CD4-positive, alpha-beta T cell treated with Interleukin-10 for 1 hour (primary cell): ENCODE results near the gene DNAH17.

ENCODE experiments used
- DNase-seq: peaks from one replicate; pipeline ENCODE4 v3.0.0-alpha.2; 2020

The DNAH17 gene

DNA sequence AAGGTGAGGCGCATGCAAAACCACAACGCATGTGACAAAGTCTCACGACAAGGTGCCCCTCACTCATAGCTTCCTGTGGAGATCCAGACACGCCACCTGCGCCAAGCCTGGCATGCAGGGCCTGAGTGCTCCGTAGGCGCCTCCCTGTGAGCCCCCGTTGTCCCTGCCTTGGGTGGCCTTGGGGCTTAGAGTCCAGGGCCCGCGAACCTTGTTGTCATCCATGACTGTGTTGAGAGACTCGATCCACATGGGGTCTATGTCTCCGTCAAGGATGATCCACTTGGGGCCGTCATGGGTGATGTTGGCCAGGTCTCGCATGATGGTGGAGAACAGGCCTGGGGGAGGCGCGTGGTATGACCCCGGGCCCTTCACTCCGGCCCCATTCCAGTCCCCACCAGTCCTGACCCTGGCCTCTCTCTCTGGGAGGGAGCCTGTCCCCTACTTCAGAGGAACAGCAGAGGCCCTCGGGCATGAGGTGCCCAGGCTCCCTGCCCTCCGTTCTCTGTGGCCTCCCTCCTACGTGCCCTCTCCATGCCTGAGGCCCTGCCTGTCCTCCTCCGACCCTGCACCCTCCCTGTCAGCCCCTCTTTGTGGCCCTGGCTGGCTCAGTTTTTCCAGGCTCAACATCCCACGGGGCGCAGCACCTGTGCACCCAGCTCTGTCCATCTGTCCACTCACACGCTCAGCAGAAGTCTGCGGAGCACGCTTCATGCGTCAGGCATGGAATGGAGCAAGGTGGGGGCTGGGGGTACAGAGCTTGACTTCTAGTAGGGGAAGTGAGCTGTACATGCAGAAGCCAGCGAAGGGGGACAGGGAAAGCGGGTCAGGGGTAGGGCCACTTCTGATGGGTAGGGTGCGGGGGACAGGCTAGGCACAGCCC lies 85.7 kb downstream of the DNAH17 start:
- no peak for DNase-seq

DNA sequence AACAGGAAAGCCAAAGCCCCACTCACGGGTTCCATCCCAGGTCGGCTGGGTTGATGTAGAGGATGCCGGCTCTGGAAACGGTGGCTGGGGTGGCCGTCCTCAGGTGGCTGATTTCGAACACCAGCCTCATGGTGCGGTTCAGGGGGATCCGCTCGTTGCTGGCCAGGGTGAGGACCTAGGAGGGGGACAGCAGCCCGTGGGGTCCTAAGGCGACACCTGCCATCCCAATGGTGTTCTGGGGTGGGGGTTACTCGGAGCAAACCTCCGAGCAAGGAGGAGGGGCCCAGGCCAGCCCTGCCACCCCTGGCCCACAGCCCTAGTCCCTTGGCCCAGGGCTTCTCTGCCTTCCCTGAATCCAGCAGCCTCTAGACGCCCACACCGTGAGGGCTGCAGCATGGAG lies 86.5 kb downstream of the DNAH17 start:
- no peak for DNase-seq

DNA sequence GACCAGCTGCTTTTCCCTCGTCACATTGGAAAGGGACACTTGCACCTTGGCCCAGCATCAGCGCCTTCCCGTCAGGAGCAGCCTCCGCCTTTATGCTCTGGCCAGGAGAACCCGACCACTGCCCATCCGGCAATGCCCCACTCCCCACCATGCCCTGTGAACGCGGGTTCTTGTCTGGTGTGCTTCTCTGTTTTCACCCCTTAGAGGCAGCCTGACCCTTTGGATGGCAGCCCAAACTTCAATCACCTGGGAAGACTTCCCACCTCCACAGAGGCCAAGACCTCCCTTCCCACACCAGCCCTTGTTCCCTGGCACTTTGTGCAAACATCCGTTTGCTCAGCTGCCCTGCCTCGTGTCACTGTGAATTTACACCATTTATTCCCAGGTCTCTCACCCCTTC lies 87.0 kb downstream of the DNAH17 start:
- DNase-seq = no peak

DNA sequence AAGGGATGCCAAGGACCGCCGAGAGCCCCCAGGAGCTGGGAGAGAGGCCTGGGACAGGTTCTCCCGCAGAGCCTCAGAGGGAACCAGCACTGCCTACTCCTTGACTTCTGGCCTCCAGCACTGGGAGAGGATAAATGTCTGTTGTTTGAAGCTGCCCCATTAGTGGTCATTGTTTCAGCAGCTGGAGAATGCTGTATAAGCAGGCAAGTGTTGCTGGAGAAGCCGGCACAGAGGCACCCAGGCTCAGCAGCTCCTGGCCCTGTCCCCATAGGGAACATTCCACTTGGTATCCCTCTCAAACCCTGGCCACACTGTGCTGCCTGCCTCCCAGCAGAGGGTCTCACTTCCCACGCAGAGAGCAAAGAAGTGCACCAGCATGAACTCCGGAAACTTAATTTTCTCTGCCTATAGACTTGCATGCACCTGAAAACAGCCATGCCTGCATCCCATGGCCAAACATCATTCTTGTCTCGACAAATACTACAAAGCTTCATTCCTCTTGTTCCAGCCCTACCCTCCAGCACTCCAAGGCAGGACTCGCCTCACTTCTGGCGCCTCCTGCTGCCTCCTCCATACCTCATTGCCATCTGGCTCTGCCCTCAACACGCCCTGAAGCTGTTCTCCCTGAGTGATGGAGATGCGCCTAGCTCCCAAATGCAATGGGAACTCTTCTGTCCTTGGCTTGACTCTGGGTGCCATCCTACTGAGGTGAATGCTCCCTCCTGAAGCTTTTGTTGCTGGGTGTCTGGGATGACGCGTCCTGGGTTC lies 88.1 kb downstream of the DNAH17 start:
- no peak for DNase-seq

DNA sequence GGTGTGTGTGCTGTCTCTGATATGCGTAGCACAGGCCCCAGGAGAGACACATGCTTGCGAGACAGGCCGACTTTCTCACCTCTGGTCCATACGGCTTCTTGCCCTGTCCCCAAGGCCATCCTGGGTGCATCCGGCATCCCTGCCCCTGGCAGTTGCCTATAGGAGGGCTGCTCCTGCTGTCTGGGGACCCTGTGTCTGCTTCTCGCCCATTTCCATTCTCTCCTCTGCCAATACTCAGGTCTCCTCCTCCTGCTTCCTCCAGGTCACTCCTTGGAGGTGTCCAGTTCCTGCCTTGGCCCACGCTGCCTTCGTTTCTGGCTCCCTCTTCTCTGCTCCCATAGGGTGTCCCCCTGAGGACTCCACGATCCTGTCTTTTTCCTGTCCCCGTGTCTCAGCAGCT lies 89.0 kb downstream of the DNAH17 start:
- DNase-seq = no peak

DNA sequence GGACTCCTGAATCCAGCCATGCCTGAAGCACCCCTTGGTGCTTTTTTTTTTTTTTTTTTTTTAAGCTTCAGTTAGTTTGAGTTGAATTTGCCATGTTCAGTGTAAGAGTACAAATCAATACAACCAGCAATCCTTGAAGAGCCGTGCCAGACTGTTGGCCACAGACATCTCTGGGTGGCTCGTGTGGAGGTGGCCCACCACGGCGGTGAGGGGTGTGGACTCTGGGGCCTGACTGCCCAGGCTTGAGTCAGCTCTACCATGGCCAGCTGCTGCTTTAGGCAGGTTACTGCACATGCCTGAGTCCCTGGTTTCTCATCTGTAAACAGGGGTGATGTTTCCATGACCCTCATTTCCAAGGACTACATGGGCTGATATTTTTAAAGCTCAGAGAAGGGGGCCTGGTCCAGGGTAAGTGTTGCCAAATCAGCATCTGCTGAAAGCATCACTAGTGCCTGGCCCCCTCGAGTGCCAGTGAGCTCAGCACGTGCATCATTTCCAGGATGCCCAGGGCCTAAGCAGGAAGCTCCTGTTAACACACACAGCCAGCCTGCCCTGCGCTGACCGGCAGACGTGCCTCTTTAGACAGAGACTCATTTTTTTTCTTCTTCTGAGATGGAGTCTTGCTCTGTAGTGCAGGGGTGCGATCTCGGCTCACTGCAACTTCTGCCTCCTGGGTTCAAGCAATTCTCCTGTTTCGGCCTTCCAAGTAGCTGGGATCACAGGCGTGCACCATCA lies 90.1 kb downstream of the DNAH17 start:
- no peak for DNase-seq

DNA sequence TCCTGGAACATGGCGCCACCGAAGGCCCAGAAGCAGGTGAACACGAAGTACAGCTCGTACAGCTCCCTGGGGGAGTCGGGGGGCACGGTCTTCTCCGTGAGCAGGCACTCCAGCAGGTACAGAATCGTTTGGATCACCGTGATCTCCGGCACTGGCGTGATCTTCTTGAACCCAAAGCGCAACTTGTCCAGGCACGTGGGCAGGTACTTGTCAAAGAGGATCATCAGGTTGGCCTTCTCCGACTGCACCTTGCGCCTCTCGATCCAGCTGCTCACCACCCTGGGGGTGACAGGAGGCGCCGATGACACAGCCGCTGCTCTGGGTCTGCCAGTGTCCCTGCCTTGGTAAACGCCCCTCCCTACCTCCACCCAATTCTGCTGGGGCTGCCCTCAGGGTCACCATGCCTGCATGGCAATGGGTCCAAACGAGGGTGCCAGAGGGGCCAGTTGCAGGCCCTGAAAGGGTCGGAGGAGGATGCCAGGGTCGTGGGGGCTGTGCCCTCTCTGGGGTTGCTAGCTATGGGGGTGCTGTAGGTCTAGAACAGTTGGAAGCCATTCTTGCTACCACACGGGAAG lies 90.9 kb downstream of the DNAH17 start:
- no peak for DNase-seq

DNA sequence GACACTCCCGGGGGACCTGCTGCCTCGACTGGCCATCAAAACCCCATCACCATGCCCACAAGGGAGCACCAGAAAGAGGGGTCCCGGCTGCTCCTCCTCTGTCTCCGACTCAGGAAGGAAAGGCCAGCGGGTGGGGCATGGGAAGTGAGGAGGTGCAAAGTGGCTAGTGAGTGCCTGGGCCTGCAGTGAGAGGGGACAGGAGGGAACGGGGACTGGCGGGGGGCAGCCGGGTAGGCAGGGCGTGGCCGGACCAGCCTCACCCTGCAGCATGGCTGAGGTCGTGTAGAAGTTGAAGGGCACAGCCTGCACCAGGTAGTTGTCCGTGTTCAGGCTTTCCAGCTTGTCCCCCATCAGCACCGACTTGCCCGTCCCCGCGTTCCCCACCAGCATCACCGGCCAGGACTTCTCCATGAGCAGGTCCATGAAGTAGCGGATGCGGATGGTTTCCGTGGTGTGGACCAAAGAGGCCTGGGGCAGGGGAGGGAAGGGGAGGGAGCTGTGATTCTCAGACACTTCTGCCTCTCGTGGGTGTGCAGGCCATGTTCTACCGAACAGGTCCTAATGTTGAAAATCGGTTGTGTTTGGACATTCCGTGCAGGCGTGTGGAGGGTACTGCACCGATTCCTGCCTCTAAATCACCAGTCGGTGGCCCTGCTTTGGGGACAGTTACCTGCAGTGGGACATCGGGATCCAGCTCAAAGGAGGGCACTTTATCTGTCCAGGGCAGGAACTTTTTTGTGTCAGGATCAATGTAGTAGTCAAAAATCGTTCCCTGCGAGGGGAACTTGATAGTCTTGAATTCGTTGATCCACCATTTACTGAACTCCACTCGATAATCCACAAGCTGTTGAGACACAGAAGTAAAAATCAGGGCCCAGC lies 91.7 kb downstream of the DNAH17 start:
- no peak for DNase-seq

DNA sequence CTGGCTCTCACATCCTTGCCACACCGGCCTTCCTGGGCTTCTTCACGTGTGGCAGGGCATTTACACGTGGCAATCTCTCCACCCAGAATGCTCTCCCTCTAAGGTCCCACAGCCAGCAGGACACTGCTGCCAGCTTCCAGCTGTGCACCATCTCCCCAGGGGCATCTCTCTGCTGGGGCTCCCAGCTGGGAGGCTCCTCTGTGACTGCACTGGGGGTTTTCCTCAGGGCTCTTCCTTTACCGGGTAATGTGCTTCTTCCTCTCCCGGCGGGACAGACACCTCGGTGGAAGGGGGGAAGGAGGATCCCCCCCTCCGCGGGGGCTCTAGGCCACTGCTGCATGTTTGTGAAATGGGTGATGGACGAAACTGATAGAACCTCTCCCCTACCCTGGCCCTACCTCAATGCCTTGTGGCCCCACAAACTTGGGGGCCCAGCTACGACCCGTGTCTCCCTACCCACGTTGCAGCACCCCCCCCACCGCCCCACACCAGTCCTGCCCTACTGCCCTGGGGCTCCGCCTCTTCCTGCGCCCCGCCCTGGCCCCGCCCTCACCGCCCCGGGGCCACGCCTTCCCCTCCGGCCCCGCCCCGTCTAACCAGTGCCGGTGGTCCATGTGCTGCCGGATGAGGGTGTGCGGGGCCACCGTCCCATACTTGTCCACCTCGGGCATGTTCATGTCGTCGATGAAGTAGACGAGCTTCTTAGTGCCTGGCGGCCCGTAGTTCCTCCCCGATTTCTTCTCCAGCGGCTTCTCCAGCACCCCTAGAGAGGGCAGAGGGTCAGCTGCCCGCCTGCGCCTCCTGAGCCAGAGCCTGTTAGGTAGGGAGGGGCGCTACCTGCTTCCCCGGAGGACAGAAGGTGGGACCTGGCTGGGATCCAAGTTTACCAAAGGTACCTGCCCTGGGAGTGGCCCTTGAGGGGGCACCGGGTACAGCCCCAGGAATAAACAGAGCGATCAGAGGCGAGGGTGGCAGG lies 92.6 kb downstream of the DNAH17 start:
- peak; percentile 69 for DNase-seq

DNA sequence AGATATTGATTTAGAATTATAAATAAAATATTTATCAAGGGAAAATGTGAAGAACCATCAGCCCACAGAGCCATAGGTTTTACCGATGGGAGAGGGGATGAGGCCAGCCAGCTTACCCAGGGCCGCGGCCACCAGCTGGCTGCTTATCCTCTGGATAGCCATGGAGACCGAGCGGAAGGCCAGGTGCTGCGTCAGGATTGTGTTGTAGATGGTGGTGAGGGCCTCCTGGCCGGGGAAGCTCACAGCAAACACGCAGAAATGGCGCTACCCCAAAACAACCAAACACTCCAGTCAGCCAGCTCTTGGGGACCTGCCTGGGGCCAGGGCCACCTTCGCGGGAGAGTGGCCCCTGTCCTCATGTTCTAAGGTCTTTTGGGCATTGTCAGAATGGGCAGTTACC lies 97.8 kb downstream of the DNAH17 start:
- DNase-seq = no peak

DNA sequence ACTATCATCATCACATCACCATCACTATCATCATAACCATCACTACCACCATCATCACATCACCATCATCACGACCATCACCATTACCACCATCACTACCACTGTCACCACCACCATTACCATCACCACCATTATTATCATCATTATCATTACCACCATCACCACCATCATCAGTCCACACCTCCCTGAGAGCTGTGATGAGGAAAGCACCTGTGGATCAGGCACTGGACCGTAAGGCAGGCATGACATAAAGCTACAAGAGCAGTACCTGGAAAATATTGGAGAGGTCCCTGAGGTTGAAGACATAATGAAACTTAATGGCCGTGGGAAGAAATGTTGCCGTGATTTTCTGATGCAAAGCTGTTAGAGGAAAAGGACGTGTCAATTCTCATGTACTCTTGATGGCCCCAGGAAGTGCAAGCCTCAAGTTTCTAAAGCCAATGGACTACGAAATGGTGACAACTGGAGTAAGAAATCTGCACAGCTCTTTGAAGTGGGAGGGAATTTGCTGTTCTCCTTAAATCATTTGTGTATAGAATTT lies 98.4 kb downstream of the DNAH17 start:
- no peak for DNase-seq

DNA sequence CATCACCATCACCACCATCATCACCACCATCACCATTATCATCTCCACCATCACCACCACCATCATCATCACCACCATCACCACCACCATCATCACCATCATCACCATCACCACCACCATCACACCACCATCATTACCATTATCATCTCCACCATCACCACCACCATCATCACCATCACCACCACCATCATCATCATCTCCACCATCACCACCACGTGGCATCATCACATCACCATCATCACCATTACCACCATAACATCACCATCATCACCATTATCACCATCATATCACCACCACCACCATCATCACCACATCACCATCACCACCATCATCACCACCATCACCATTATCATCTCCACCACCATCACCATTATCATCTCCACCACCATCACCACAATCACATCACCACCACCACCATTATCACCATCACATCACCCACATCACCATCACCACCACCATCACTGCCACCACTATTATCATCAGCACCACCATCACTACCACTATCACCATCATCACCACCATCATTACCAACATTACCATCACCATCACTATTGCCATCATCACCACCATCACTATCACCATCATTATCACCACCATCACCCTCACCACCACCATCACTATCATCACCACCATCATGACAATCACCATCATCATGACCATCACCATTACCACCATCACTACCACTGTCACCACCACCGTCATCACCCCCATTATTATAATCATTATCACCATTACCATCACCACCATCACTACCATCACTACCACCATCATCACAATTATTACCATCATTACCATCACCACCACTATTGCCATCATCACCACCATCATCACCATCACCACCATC lies 99.1 kb downstream of the DNAH17 start:
- DNase-seq = no peak

DNA sequence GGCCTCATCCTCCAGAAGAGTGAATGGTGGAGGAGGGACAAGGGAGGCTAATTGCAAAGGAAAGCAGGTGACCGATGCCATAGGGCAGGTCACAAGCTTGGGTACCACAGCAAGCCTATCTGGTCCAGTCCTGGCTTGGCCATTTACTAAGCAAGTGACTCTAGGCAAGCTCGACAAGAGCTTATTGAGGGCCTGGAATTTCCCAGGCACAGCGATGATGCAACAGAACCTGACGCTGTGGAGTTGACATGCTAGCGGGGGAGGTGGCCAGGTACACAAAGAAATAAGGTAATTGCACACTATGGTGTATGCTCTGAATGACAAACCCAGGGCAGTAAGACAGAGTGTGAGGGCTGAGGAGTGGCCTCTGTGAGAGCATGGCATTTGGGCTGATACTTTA lies 100.2 kb downstream of the DNAH17 start:
- no peak for DNase-seq

DNA sequence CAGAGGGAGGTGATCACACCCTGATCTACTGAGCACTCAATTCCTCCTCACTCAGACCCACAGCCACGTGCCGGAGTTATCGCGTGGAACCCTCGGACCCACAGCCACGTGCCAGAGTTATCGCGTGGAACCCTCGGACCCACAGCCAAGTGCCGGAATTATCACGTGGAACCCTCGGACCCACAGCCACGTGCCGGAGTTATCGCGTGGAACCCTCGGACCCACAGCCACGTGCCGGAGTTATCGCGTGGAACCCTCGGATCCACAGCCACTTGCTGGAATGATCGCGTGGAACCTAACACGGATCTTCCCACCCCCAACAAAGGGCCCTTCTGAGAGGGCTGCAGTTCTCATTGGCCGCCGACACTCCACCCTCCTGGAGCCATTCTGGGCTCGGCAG lies 101.0 kb downstream of the DNAH17 start:
- no peak for DNase-seq

DNA sequence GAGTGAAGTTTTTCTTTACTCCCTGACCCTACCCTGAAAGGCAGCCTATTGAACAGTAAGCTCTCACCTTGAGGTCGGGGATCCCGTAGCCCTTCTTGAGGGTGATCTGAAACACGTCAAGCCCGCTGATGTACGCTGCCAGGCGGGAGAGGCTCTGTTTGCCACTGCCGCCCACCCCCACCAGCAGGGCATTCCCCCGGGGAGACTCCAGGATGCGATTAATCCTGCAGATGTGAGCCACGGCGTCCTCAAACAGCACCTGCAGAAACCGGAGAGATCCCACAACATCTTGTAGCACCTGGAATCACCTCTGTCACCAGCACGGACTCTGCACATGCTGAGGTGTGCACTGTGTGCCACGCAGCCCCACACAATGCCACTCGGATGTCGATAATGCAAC lies 102.0 kb downstream of the DNAH17 start:
- DNase-seq = no peak

DNA sequence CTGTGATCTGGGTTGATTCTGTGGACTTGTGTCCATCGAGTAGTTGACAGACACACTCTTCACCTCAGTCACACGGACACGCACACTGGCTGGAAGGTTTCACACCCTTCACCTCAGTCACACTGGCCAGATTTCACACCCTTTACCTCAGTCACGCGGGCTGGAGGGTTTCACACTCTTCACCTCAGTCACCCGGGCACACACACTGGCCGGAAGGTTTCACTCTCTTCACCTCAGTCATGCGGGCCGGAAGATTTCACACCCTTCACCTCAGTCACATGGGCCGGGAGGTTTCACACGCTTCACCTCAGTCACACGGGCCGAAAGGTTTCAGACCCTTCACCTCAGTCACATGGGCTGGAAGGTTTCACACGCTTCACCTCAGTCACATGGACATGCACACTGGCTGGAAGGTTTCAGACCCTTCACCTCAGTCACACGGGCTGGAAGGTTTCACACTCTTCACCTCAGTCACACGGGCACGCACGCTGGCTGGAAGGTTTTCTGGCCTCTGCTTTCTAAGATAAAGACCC lies 102.5 kb downstream of the DNAH17 start:
- peak; percentile 49 for DNase-seq

DNA sequence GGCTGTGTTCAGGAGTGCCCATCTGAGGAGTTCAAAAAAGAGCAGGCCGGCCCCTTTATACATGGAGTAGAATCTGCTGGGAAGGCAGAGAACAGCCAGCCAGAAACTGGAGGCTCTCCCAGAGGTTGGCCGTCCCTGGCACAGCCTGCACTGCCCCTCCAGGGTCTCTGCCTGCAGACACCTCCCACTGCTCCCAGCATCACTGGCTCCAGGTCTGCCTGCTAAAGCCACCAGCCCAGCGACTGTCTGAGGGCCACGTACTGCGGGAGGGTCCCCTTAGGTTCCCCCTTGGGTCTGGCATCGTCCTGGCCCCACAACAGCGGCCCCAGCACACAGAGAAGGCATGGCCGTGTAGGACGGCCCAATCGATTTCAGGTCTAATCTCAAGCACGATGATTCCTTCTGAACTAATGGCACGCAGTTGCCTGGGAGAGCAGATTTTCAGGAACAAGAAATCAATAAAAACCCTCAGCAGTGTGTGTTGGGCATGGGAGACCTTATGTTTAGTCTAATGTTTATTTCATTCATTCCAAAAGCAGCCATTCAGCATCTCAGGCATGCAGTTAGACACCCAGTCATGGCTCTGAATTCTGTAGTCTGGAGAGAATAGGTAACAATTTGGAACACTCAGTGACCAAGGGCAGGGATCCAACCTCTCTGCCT lies 103.1 kb downstream of the DNAH17 start:
- no peak for DNase-seq

DNA sequence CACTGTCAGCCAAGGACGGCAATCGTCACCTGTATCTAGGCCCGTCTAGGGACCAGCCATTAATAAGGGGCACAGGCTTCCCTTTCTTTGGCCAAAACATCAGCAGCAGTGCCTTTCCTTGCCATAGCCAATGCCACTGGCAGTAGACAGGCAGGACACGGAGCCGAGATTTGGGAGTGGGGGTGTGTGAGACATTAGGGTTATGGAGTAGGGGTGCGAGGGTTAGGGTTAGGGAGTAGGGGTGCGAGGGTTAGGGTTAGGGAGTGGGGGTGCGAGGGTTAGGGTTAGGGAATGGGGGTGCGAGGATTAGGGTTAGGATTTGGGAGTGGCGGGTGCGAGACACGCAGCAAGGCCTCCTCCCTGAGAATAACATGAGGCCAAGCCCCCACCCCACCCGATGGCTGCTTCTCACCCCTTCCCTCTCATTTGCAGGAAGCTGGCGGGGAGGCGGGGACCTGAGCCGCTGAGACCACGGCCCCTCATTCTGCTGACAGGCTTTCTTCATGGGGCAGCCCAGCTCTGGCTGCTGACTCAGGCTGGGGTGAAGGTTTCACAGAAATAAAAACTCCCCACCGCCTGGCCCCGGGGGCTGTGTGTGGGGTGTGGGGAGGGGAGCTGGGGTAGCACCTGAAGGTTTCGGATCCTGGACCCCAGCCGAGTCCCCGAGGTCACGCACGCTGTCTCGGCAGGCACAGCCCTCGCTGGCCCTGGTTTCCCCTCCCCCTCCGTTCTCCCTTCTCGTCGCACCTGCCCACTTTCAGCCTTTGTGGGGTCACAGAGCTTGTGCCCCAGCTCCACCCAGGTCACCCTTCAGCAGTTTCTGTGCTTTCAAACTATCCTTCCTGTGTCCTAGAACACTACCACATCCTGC lies 104.9 kb downstream of the DNAH17 start:
- DNase-seq = no peak
